HUES6 (cell line): ENCODE data around the gene NLRC3.
A peak's percentile ranks its signal among the peaks of the same experiment; 100 is the strongest.

Experiments
- H3K27ac ChIP-seq: 2 replicates; pipeline ENCODE4 v1.7.0; 2013; ENCODE audit warnings: low read depth, mild to moderate bottlenecking, low read length, inconsistent platforms
- H3K27me3 ChIP-seq: 2 replicates; pipeline ENCODE4 v1.6.1; 2013; ENCODE audit warnings: low read length; ENCODE audit not compliant: control insufficient read depth, insufficient read depth
- H3K36me3 ChIP-seq: 2 replicates; pipeline ENCODE4 v1.6.1; 2013; ENCODE audit warnings: low read length; ENCODE audit not compliant: control insufficient read depth, insufficient read depth
- H3K4me1 ChIP-seq: 2 replicates; pipeline ENCODE4 v1.6.1; 2013; ENCODE audit warnings: low read length; ENCODE audit not compliant: control insufficient read depth, insufficient read depth
- H3K4me3 ChIP-seq: 2 replicates; pipeline ENCODE4 v1.5.1; 2013; ENCODE audit warnings: low read depth, low read length
- H3K9ac ChIP-seq: one replicate; pipeline ENCODE4 v1.6.1; 2013; ENCODE audit warnings: mild to moderate bottlenecking, low read length
- H3K9me3 ChIP-seq: 2 replicates; pipeline ENCODE4 v1.6.1; 2013; ENCODE audit warnings: low read depth, low read length; ENCODE audit not compliant: control insufficient read depth, insufficient read depth

The NLRC3 gene

DNA sequence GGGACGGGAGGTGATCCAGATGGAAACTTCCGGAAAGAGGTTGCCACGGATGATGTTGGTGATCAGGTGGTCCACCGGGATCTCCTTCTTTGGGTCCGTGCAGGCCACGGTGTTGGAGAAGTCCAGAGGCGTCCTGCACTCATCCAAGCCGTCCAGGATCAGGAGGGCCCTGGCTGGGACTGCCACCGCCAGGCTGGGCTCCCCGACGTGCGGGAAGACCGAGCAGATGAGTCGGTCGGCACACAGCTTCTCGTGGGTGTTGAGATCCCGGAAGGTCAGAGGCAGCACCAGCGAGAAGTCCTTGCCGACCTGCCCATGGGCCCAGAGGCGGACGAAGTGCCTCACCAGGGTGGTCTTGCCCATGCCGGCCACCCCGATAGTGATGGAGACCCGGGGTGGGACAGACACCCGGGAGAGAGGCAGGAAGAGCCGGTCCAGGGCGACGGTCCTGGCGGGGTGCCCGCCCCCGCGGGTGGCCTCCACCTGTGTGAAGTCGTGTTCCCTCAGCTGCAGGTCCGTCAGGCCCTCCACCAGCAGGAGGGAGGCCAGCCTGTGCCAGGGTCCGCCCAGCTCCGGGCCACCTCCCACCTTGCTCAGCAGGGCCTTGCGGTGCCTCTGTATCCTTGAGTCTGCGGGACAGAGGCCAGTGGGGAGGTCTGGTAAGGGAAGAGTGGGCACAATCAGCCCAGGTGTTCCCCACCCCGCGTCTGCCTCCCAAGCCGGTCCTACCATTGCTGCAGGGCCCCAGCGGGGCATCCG lies 12.9 kb downstream of the NLRC3 start:
- no peaks in the 10 kb centered on the region for H3K4me1 ChIP-seq
- H3K36me3 ChIP-seq = no peaks in the 10 kb centered on the region
- no peak overlapping the region for H3K9ac ChIP-seq
- no peak overlapping the region for H3K4me3 ChIP-seq
- no peak overlapping the region for H3K27ac ChIP-seq
- no peaks in the 10 kb centered on the region for H3K9me3 ChIP-seq
- H3K27me3 ChIP-seq = no peaks in the 10 kb centered on the region

DNA sequence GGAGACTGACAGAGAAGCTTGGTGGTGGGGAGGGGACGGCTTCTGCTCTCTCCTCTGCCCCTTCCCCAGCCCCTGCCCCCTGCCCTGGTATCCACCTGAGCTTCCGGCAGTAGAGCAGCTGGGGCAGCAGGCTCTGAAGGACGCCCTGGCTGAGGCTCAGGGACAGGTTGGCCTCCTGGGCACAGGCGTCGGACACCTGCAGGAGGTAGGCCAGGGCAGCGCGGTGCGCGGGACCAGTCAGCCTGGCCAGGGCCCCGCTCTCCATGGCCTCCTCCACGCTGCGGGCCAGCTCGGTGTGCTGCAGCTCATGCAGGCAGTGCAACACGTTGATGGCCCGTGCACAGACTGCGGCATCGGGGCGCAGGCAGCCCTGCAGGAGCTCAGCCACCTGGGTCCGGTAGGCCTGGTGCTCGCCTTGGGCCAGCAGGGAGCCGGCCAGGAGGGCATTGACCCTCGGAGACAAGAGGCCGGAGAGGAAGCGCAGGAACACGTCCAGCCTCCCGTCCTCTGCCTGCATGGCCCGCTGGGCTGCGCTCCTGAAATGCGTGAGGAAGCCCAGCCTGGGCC lies 14.2 kb downstream of the NLRC3 start:
- H3K36me3 ChIP-seq = no peaks in the 10 kb centered on the region
- H3K27ac ChIP-seq = no peak overlapping the region
- no peak overlapping the region for H3K9ac ChIP-seq
- no peaks in the 10 kb centered on the region for H3K27me3 ChIP-seq
- no peaks in the 10 kb centered on the region for H3K9me3 ChIP-seq
- no peaks in the 10 kb centered on the region for H3K4me1 ChIP-seq
- no peak overlapping the region for H3K4me3 ChIP-seq

DNA sequence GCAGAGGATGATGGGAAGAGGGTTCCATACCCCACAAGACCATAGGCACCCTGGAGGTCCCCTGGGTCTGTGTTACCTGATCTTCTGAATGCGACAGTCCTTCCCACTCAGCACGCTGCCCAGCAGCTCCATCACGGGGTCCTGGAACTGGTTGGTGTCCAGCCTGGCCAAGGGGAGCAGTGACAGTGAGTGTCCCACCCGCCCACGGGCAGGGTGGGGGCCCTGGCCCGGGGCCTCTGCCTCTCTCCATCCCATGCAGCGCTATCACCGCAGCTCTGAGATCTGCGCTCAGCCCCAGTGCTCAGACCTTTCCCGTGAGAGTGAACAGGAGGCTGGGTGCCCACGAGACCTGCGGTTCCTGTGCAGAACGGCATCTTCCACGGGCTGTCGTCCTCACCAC lies 15.6 kb downstream of the NLRC3 start:
- no peak overlapping the region for H3K9ac ChIP-seq
- H3K4me1 ChIP-seq = no peaks in the 10 kb centered on the region
- no peaks in the 10 kb centered on the region for H3K36me3 ChIP-seq
- H3K9me3 ChIP-seq = no peaks in the 10 kb centered on the region
- no peaks in the 10 kb centered on the region for H3K27me3 ChIP-seq
- H3K4me3 ChIP-seq = no peak overlapping the region
- no peak overlapping the region for H3K27ac ChIP-seq

GRCh38 chr16:3554351-3554928 lies 22.8 kb downstream of the NLRC3 start:
- Histone ChIP-seq H3K9me3 (no peaks in the 10 kb centered on the region), H3K36me3 (no peaks in the 10 kb centered on the region), H3K9ac (peak overlapping the region; percentile 60), H3K27me3 (peaks cover 24% of the 10 kb centered on the region), H3K4me3 (peak overlapping the region; percentile 29), H3K27ac (peak overlapping the region; percentile 20; the same call in 1 of the 2 replicates), H3K4me1 (peaks cover 29% of the 10 kb centered on the region)

DNA sequence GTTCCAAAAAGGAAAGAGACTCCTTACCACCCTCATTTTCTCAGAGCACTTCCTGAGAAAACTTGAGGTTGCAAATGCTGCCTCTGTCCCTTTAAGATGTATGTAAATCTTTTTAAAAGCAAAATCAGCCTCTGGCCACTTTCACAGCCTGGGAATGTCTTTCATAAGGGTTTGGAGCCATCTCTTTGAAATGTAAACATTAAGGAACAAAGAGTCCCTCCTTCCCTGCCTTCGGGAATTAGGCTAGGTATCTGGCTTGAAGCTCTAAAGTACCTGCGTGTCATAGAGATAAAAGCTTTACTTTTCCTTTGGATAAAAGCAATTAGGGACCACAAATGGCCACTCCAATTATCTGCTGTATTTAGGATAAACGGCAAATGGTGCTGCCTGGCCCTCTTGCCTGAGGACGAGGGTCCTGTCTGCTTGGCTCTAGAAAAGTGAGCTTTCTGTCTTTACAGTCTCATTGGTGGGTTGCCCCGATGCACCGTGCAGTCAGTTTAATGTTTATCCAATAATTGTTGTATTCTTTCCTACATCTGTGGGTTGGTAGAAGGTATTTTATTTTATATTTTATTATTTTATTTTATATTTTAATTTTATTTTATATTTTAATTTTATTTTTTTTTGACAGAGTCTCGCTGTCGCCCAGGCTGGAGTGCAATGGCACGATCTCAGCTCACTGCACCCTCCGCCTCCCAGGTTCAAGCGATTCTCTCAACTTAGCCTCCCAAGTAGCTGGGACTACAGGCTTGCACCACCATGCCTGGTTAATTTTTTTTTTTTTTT lies 23.9 kb downstream of the NLRC3 start:
- peak overlapping the region; percentile 28 for H3K4me3 ChIP-seq
- no peaks in the 10 kb centered on the region for H3K36me3 ChIP-seq
- H3K9me3 ChIP-seq = no peaks in the 10 kb centered on the region
- H3K27me3 ChIP-seq = peaks cover 27% of the 10 kb centered on the region
- peak overlapping the region; percentile 24; the same call in 1 of the 2 replicates for H3K27ac ChIP-seq
- H3K9ac ChIP-seq = peak overlapping the region; percentile 58
- peaks cover 29% of the 10 kb centered on the region for H3K4me1 ChIP-seq

GRCh38 chr16:3550851-3551847 lies 26.1 kb downstream of the NLRC3 start:
- Histone ChIP-seq H3K27ac (no peak overlapping the region), H3K9ac (no peak overlapping the region), H3K9me3 (no peaks in the 10 kb centered on the region), H3K4me1 (peaks cover 29% of the 10 kb centered on the region), H3K4me3 (no peak overlapping the region), H3K27me3 (peaks cover 27% of the 10 kb centered on the region), H3K36me3 (no peaks in the 10 kb centered on the region)

DNA sequence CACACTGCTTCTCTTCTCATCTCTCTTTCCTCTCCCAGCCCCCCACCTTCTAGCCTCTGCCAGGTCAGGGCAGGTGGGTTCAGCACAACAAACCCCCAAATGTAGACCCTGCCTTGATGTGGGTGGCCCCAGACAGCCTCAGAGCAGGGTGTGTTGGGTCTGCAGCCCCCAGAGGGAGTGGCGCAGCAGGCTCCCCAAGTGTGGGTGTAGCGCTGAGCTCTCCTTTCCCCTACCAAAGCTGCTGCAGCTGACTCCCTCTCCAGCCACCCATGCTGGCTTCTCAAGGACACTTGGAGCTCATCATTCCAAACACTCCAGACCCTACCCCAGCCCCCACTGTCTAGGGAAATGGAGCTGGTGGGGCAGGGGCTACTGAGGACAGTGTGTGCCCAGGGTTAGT lies 27.3 kb downstream of the NLRC3 start:
- Histone ChIP-seq H3K36me3 (no peaks in the 10 kb centered on the region), H3K4me3 (no peak overlapping the region), H3K27me3 (peaks cover 27% of the 10 kb centered on the region), H3K27ac (no peak overlapping the region), H3K9ac (no peak overlapping the region), H3K9me3 (no peaks in the 10 kb centered on the region), H3K4me1 (peaks cover 24% of the 10 kb centered on the region)

DNA sequence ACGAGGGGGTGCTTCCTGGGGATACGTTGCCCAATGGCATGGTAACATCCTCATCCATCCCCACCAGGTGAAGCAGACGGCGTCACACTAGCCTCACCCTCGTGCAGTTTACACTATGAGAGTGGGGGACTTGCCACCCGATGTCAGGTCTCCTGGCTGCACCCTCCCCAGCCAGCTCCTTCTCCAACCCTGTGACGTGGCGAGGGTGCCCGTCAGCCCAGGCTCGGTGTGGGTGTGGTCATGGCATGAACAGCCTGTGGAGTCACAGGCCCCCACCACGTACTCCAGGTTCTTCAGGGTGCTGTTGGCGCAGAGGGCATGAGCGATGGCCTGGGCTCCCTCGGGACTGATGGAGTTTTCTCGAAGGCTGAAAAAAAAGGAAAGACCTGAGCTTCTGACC lies 28.3 kb downstream of the NLRC3 start:
- Histone ChIP-seq H3K4me1 (peaks cover 15% of the 10 kb centered on the region), H3K9me3 (no peaks in the 10 kb centered on the region), H3K27ac (no peak overlapping the region), H3K9ac (no peak overlapping the region), H3K36me3 (no peaks in the 10 kb centered on the region), H3K27me3 (peaks cover 27% of the 10 kb centered on the region), H3K4me3 (no peak overlapping the region)

- Histone ChIP-seq H3K36me3 (no peaks in the 10 kb centered on the region), H3K4me3 (no peak overlapping the region), H3K27ac (no peak overlapping the region), H3K27me3 (peaks cover 27% of the 10 kb centered on the region), H3K4me1 (peaks cover 14% of the 10 kb centered on the region), H3K9ac (no peak overlapping the region), H3K9me3 (no peaks in the 10 kb centered on the region)
These were observed 28.8 kb downstream of the NLRC3 start for GRCh38 chr16:3548445-3548844.

GRCh38 chr16:3546986-3547682 lies 30.1 kb downstream of the NLRC3 start:
- Histone ChIP-seq H3K9ac (no peak overlapping the region), H3K9me3 (no peaks in the 10 kb centered on the region), H3K4me1 (peaks cover 10% of the 10 kb centered on the region), H3K27ac (no peak overlapping the region), H3K36me3 (no peaks in the 10 kb centered on the region), H3K27me3 (peaks cover 24% of the 10 kb centered on the region), H3K4me3 (no peak overlapping the region)
